Measurements from ENCODE around the gene PDGFRB.

PDGFRB gene

DNA sequence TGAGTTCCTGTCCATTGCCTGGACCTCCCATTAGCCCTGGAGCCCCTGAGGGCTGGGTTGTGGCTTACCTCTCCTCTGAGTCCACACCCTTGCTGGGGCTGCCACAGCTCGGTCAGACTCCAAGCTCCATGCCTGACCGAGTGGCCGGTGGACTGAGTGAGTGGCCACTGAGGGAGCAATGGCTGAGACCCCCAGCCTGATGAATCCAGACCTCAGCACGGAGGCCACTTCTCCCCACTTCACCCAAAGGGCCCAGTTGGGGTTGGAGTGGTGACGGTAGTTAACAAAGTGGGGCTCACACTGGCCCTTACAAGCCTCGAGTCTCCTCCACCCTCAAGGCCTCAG, 28.8 kb downstream of the PDGFRB start:
- no peak for DNase-seq

DNA sequence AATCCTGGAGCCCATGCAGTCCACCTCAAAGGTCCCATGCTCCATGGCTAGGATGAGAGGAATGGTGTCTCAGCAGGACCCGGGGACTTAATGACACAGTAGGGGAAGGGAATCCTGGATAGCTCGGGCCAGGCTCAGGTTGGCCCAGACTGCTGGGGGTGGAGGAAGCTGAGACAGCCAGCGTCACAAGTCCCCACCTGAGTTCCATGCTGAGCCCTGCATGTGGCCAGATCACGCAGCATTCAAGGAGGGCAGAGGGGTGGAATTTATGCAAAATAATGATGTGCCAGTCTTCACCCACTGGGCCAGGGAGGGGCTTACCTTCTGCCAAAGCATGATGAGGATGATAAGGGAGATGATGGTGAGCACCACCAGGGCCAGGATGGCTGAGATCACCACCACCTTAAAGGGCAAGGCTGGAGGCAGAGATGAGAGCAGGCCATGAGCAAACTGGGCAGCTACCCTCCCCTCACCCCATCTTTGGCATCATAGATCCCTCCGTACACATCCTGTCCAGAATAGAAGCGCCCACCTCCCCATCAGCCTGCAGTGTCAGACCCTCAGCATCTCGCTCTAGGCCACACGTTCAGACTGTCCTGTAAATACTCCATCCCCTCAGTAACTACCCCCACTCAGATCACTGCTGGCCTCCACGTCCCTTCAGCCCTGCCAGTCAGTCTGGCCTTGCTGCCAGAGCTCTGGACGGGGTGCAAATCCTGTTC, 29.3 kb downstream of the PDGFRB start:
- DNase-seq, result no peak

DNA sequence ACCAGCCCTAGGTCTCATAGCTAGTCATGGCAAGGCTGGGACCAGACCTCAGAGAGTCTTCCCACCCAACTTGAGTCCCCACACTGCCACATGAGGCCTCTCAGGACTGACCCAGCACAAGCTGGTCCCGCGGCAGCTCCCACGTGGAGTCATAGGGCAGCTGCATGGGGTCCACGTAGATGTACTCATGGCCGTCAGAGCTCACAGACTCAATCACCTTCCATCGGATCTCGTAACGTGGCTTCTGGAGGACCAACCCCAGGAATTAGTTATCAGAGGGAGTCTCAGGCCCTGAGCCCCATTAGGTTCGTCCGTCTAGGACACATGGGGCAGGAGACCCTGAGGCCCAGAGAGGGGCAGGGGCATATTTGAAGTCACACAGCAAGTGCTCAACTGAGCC, 30.3 kb downstream of the PDGFRB start:
- no peak for DNase-seq

GRCh38 chr5:150124596-150124995, 31.0 kb downstream of the PDGFRB start:
- no peak for DNase-seq

DNA sequence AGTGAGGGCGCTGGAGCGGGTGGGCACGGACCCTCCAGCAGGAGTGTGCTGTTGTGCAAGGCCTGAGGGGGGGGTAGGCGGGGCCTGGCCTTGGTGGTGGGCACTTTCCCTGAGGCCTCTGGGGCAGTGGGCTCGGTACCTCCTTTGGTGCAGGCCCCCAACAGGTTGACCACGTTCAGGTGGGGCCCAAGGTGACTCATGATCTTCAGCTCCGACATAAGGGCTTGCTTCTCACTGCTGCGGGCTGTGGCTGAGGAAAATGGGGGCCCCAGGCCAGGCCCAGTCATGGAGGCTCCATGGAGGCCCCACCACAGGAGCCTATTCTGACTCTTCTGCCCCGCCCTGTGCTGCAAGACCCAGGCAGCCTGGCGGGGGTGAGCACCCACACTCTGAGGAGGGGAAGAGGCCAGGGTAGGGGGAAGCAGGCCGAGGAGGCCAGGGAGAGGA, 31.5 kb downstream of the PDGFRB start:
- DNase-seq, result no peak

DNA sequence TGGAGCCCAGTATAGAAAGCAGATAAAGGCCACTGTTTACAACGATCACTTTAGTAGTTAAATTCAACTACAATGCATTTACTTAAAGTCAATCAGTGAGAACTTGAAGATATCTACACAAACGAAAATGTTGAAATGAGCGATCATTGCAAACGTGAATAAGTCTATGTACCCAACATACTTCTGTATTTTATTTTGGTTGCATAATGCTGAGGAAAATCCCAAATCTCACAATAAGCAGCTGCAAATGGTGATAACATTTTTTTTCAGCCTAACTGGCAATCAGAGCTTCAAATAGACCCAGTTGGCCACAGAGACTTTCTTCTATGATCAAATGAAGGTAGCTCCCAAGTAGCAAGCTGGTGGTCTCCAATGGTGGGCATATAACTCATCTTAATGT, 32.1 kb downstream of the PDGFRB start:
- no peak for DNase-seq

DNA sequence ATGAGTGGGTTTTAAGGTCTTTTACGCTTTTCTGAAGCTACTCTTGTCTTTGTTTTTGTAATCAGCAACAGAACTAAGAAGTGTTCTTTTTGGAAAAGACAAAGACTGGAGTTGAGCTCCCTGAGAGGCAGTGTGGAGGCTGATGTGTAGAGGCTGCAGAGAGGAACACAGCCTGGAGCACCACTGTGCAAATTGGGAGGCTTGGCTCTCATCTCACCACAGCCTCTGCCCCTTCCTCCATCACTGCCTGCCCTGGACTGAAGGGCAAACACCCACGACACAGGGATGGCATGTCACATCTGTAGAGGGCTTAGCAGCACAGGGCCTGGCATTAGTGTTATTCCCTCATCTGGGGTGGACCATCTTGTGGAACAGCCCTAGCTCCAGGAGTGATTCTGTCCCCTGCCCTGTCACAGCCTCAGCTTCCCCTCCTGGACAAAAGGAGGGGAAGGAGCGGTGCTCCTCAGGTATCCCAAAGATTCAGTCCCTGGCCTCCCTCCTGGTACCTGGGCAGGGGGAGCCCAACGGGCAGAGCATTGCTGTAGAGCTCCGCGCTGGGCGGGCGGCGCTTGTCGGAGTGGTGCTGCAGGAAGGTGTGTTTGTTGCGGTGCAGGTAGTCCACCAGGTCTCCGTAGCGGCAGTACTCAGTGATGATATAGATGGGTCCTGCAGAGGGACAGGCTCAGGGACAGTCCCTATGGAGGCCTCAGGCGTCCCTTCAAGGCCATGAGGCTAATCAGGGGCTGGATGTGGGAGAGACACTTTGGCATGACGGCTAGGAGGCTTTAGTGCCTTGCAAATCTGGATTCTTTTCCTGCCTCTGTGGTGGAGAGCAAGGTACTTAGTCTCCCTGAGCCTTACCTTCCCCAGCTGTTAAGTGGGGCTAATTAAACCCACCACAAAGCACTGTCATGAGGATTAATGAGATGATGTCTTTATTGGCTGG, 32.8 kb downstream of the PDGFRB start:
- DNase-seq, result no peak

- DNase-seq, result no peak
Measured at GRCh38 chr5:150122158-150122510, 33.5 kb downstream of the PDGFRB start.

DNA sequence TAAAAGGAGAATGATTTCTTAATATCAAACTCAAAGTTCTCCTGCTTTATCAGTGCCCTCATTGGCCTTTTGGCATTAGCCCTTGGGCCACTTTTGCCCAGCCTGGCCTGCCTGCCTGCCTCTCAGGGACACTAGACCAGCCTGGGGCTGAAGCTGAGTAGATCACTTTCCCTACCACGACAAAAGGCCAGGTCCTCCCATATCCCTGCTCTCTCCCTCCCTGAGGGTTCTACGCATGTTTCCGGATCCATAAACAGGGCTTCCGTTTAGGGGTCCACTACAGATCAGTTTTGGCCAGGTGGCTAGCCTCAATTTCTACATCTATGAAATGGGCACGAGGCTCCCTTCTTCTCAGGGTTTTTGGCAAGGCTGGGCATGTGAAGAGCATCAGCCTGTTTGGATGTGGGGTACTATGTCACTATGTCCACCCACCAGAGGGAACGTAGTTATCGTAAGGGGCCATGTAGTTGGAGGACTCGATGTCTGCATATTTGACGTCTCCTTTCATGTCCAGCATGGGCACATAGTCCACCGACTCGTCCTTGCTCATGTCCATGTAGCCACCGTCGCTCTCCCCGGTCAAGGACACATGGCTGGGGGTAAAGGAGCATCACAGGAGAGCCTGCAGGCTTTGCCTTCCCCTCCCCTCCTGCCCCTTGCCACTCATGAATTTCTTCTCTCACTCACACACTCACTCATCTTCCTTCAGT, 34.0 kb downstream of the PDGFRB start:
- DNase-seq, result no peak

DNA sequence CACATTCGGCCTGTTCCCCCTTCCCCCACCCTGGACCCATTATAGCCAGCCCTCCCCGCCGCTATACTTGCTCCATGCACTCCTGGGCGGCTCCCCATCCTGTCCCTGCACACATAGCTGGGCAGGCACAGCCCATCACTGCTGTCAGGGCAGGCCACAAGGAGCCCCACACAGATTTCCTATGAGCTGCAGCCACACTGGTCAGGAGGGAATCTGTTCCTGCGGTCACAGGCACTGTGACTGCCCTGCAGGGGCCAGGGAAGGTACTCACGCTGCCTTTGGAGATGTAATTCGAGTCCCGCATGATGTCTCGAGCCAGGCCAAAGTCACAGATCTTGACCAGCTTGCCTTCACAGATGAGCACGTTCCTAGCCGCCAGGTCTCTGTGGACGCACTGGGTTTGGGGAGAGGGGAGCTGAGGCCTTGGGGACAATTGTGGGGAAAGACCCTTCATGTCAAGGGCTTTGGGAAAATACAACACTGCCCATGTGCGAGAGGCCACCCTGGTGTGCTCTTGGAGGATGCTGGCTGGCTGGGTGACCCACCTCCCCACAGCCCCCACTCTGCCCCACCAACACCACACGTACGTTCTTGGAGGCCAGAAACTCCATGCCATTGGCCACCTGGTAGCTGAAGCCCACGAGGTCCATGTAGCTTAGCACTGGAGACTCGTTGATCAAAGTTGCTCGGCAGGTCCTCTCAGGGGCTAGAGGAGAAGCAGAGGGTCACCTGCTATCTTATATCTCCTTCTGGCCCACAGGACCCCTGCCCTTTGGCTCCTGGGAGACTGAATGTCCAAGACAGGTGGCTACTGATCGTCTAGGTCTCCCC, 34.8 kb downstream of the PDGFRB start:
- no peak for DNase-seq

DNA sequence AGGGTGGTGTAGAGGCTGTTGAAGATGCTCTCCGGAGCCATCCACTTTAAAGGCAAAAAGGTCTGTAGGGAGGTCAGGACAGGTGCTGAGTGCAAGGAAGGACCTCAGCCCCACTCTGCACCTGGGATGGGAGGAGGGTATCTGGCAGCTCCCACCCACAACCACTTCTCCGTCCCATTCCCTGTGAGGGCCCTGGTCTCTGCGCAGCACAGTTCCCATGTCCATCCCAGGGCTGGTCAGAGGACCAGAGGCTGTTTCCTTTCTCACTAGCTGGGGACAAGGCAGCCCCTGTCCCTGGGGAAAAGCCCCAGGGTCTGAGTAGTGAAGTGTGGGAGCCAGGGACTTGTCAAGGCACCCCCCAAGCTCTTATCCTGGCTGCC, 35.6 kb downstream of the PDGFRB start:
- no peak for DNase-seq

DNA sequence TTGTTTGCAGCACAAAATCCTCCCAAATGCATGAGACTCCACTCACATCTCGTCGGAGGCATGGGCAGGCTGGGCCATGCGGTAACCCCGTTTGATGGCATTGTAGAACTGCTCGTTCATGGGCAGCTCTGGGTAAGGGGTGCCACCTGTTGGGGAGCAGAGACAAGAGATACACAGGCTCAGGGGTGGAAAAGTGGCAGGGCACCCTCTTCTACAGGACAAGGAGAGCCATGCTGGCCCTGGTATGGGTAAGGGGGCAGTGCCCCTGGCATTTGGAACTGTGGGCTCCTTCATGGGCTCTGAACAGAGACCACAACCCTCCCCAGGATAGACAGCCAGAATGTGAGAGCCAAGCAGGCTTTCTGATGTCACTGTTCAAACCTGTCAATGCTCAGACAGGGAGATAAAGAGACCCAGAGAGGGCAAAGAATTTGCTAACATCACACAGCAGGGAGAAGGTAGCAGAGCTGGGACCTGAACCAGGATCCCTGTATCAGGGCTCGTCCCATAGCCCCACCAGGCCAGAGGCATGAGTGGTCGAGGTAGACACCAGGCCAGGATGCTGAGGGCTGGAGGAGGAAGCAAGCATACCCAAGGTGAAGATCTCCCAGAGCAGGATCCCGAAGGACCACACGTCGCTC, 36.1 kb downstream of the PDGFRB start:
- no peak for DNase-seq

GRCh38 chr5:150118561-150119229, 37.0 kb downstream of the PDGFRB start:
- no peak for DNase-seq

DNA sequence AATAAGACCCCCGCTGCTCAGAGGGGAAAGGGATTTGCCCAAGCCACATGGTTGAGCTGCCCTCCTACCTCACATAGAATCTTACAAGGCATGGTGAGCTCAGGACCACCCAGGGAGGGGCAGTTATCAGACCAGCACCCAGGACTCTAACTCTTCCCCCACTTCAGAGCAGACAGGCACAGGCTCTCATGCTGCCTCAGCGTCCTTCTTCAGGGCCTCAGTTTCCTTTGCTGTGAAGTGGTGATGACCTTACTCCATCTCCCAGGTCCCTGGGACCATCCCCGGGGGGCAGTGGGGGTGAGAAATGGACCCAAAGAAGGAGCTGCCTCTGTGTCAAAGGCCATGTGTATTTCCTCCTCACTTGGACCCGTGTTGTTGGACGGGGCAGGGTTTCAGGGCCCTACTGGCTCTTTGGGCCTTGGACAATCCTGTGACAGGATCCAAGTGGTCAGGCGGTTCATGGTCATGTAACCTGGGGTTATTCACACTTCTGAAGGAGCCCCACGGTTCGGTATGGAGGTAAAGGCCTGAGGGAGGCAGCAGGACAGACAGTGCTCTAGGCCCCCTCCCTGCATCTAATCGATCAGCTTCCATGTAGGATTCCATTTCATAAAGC, 37.6 kb downstream of the PDGFRB start:
- DNase-seq, result no peak

- no peak for DNase-seq
Measured at GRCh38 chr5:150116667-150117400, 38.8 kb downstream of the PDGFRB start.

- no peak for DNase-seq
Measured at GRCh38 chr5:150114773-150115408, 40.8 kb downstream of the PDGFRB start.

DNA sequence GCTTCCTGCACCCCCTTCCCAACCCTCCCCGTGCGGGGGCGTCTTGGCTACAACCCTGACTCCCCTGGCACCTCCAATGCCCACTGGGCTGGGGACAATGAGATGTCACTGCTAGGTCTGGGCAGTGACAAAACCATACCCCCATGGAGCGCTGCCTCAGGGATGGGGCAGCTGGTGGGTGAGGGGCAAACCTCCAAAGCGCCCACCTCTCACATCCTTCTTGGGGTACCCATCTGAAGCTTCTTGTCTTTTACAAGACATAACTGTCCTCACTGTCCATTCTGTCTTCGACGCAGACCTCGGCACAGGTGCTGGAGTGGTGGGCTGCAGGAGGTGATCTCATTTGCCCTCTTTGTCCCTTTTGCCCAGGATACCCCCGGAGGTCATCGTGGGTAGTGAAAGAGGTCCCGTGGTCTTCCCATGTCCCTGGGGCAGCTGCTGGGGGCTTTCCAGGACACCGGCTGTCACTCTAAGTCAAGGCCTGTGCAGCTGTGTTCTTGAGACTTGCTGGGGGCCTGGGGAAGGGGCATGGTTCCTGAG, 41.5 kb downstream of the PDGFRB start:
- DNase-seq, result no peak

GRCh38 chr5:150113047-150113744, 42.4 kb downstream of the PDGFRB start:
- no peak for DNase-seq
